ENCODE measurements around the gene OR2AK2. TPM values are rescaled to one million over a fixed set of nuclear protein-coding genes. Genes with fewer than 3 reads are reported as not detected.

OR2AK2 gene
- total RNA-seq, 2 experiments from 2014 or later: not detected

DNA sequence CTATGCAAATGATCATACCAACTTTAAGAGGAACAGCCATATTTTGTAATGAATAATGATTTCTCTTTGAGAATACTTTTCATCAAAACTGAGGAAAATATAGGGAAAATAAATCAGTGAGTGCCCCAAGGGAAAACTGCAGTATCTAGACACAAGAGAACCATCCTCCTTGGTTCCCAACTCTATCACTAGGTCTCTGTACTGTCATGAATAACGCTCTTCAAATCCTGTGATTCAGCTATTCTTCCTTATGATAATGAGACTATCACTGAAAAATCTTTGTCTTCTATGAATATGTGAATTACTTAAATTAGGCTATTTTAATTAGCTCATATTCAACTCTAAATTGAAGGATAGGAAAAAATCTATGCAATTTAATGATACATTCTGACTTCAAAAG lies 50.8 kb downstream of the OR2AK2 start:
- POLR2A ChIA-PET: no interaction called here
- ATAC-seq: no peak
- intact Hi-C loops (cut with micrococcal nuclease): no loop called here
- Mint-ChIP-seq H3K27ac (no peak overlapping the region), H3K36me3 (ENCODE audit: low read depth) (no peaks in the 10 kb centered on the region), H3K9me3 (peaks cover 8% of the 10 kb centered on the region), H3K4me1 (ENCODE audit: low read depth) (no peaks in the 10 kb centered on the region), H3K27me3 (no peaks in the 10 kb centered on the region), H3K4me3 (no peak overlapping the region)
- TF ChIP-seq, protein P1, sequence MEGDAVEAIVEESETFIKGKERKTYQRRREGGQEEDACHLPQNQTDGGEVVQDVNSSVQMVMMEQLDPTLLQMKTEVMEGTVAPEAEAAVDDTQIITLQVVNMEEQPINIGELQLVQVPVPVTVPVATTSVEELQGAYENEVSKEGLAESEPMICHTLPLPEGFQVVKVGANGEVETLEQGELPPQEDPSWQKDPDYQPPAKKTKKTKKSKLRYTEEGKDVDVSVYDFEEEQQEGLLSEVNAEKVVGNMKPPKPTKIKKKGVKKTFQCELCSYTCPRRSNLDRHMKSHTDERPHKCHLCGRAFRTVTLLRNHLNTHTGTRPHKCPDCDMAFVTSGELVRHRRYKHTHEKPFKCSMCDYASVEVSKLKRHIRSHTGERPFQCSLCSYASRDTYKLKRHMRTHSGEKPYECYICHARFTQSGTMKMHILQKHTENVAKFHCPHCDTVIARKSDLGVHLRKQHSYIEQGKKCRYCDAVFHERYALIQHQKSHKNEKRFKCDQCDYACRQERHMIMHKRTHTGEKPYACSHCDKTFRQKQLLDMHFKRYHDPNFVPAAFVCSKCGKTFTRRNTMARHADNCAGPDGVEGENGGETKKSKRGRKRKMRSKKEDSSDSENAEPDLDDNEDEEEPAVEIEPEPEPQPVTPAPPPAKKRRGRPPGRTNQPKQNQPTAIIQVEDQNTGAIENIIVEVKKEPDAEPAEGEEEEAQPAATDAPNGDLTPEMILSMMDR (IDR thresholded peaks at IDR 0.05): no peak
- CTCF ChIA-PET: no interaction called here
- no peak for DNase-seq

Other genes starting within 250 kb of the OR2AK2 start
- not detected for gene OR6F1, start 248.6 kb upstream of the OR2AK2 start, total RNA-seq
- not detected for gene OR14K1, start 226.6 kb upstream of the OR2AK2 start, total RNA-seq
- not detected for gene OR14A2, start 217.1 kb upstream of the OR2AK2 start, total RNA-seq
- not detected for gene OR1C1, start 204.7 kb upstream of the OR2AK2 start, total RNA-seq
- gene OR14A16, start 141.1 kb upstream of the OR2AK2 start, total RNA-seq: not detected
- gene OR11L1, start 123.3 kb upstream of the OR2AK2 start, total RNA-seq: not detected
- under 1 TPM in 1 of 2 experiments, not detected in 1; 0.11 TPM for gene TRIM58, start 108.0 kb upstream of the OR2AK2 start, total RNA-seq
- gene OR2W3, start 69.6 kb upstream of the OR2AK2 start, total RNA-seq: not detected
- not detected for gene OR2T8, start 45.0 kb upstream of the OR2AK2 start, total RNA-seq
- gene OR2AJ1, start 40.3 kb upstream of the OR2AK2 start, total RNA-seq: not detected
- gene OR2L8, start 16.4 kb upstream of the OR2AK2 start, total RNA-seq: under 1 TPM; 0.29 to 0.34 TPM
- not detected for gene OR2L5, start 48.4 kb downstream of the OR2AK2 start, total RNA-seq
- under 1 TPM in 1 of 2 experiments, not detected in 1; 0.07 TPM for gene OR2L2, start 64.8 kb downstream of the OR2AK2 start, total RNA-seq
- not detected for gene OR2L3, start 81.6 kb downstream of the OR2AK2 start, total RNA-seq
- gene OR2L13, start 130.0 kb downstream of the OR2AK2 start, total RNA-seq: not detected
- not detected for gene OR2M5, start 179.9 kb downstream of the OR2AK2 start, total RNA-seq
- not detected for gene OR2M2, start 209.6 kb downstream of the OR2AK2 start, total RNA-seq
- not detected for gene OR2M3, start 232.0 kb downstream of the OR2AK2 start, total RNA-seq